Measurements from ENCODE around the gene AP3D1. TPM values are rescaled to one million over a fixed set of nuclear protein-coding genes. Genes with fewer than 3 reads are reported as not detected.

AP3D1 gene
- total and polyA plus RNA-seq, 7 donors = 43.1 to 127 (median 55.7) TPM

DNA sequence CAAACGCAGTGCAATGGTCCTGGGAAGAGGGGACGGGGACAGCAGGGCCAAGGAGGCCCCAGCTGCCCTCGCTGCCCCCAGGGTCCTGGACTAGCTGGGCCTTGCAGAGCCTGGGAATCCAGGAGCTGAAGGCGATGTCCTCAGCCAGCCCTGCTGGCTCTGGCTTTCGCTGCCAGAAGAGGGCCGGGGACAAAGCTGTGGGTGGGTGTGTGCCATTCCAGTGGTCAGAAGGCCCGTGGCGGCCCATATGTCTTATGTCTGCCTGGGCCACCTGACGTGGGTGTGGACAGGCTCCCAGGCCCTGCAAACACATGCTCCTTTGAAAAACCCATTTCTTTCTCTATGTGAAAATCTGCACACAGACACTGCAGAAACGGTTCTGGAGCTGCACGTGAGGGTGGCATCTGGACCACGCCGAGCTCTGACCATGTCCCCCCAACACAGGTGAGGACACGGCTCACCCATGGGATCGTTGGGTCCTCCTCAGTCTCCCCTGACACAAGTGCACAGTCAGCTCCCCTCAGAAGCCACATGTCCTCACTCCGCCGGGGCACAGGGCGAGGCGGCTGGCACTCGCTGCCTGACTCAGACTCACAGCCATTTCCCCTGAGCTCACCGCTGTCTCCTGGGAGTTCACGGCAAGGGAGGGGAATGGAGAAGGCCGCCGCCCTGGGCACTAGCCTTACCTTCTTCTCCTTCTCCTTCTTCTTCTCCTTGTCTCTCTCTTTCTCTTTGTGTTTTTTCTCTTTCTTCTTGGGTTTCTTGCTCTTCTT, 37.7 kb downstream of the AP3D1 start:
- H3K4me3 ChIP-seq = no peak overlapping the region
- WGBS, 2 donors = 92% methylated on average over 24 of the region's 24 CpGs

DNA sequence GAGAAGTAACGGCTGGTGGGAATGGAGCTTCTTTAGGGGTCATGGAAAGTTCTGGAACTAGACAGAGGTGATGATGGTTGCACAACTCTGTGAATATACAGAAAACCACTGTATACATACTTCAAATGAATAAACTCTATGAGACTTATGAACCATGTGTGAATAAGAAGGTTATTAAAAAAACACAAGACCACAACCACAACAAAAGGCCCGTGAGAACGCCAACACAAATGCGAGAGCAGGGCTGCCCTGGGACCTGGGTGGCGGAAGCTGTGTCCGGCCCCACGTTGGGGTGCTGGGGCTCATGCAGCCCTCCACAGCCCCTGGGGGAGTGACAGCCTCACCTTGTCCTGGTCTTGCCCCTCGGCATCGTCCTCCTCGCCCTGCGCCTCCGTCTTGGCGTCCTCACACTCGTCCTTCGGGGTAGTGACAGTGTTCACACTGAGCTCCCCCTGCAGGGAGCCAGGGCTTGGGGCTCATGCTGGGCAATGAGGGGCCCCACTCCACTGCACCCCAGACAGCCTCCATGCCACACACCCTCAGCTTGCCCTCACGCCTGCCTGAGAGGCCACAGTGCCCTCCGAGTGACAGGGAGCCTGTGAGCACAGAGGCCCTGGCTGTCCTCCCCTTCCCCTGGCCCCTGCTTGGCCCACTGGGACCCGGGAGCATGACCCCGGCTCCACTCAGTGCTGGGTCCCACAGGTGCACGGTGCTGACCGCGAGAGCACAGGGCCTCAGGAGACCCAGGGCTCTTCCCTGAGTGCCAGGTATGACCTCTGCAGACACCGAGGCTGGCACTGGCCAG, 38.6 kb downstream of the AP3D1 start:
- H3K4me1 ChIP-seq = no peaks in the 10 kb centered on the region
- no peak overlapping the region for H3K27ac ChIP-seq
- H3K27me3 ChIP-seq = no peaks in the 10 kb centered on the region
- H3K4me3 ChIP-seq = no peak overlapping the region
- H3K9me3 ChIP-seq = no peaks in the 10 kb centered on the region
- no peak for TF ChIP-seq POLR2A (IDR thresholded peaks at IDR 0.05)
- TF ChIP-seq, protein P1, sequence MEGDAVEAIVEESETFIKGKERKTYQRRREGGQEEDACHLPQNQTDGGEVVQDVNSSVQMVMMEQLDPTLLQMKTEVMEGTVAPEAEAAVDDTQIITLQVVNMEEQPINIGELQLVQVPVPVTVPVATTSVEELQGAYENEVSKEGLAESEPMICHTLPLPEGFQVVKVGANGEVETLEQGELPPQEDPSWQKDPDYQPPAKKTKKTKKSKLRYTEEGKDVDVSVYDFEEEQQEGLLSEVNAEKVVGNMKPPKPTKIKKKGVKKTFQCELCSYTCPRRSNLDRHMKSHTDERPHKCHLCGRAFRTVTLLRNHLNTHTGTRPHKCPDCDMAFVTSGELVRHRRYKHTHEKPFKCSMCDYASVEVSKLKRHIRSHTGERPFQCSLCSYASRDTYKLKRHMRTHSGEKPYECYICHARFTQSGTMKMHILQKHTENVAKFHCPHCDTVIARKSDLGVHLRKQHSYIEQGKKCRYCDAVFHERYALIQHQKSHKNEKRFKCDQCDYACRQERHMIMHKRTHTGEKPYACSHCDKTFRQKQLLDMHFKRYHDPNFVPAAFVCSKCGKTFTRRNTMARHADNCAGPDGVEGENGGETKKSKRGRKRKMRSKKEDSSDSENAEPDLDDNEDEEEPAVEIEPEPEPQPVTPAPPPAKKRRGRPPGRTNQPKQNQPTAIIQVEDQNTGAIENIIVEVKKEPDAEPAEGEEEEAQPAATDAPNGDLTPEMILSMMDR (IDR thresholded peaks at IDR 0.05) = no peak
- no peak for TF ChIP-seq POLR2AphosphoS5 (IDR thresholded peaks at IDR 0.05)
- TF ChIP-seq EP300 (IDR thresholded peaks at IDR 0.05) = no peak
- 83 to 87% methylated on average over 23 of the region's 23 CpGs for WGBS, 2 donors
- intact Hi-C loops (cut with DNase I) = no loop called here
- H3K36me3 ChIP-seq = peaks cover 83 to 100% (median 91%) of the 10 kb centered on the region in 4 donors
- DNase-seq = no peak

More for the DNA sequence above, 37.7 kb downstream of the AP3D1 start:
- H3K27ac ChIP-seq = no peak overlapping the region
- H3K9me3 ChIP-seq = no peaks in the 10 kb centered on the region
- peaks cover 80 to 100% (median 96%) of the 10 kb centered on the region in 4 donors for H3K36me3 ChIP-seq
- intact Hi-C loops (cut with DNase I) = no loop called here
- H3K27me3 ChIP-seq = no peaks in the 10 kb centered on the region
- TF ChIP-seq POLR2AphosphoS5 (IDR thresholded peaks at IDR 0.05) (no peak), POLR2A (IDR thresholded peaks at IDR 0.05) (no peak), EP300 (IDR thresholded peaks at IDR 0.05) (no peak)
- TF ChIP-seq, protein P1 (IDR thresholded peaks at IDR 0.05) = no peak
- no peak for DNase-seq
- H3K4me1 ChIP-seq = no peaks in the 10 kb centered on the region

DNA sequence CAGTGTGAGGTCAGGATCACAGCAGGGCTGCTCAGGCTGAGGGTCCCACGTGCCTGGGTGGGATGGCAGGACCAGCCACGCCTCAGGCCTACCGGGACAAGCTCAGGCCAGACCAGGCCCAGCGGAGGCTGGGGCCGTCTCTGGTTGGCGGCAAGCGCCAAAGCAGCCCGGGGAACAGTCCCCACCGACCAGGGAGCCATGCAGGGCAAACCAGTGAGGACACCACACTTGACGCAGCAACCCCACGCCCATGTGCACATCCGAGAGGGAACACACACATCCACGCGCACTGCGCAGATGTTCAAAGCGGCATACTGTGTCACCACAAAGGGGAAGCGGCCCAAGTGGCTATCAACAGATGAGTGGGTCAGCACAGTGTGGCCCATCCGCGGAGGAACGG, 39.5 kb downstream of the AP3D1 start:
- Histone ChIP-seq H3K4me3 (no peak overlapping the region), H3K36me3 (peaks cover 76 to 97% (median 84%) of the 10 kb centered on the region in 4 donors)

DNA sequence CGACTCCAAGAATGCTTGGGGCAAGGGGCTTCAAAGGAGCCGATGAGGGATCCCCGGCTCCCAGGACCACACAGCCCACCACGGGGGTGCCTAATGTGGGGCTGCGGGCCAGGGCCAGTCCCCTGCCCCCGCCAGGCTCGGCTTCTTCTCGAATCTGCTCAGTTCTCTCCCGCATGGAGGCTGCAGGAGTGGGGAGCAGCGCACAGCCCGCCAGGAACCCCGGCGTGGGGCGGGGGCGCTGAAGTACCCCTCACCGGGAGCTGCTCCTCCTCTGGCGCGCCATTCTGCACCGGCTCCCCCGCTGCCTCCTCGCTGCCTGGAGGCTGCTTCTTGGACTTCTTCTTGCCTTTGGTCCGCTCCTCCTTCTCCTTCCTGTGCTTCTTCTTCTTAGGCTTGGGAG, 39.9 kb downstream of the AP3D1 start:
- H3K36me3 ChIP-seq = peaks cover 71 to 97% (median 82%) of the 10 kb centered on the region in 4 donors
- TF ChIP-seq POLR2A (IDR thresholded peaks at IDR 0.05) (no peak), EP300 (IDR thresholded peaks at IDR 0.05) (no peak), POLR2AphosphoS5 (IDR thresholded peaks at IDR 0.05) (no peak)
- TF ChIP-seq, protein P1 (IDR thresholded peaks at IDR 0.05) = no peak

More for the DNA sequence above, 39.5 kb downstream of the AP3D1 start:
- DNase-seq = no peak
- Histone ChIP-seq H3K4me1 (no peaks in the 10 kb centered on the region), H3K27ac (no peak overlapping the region), H3K9me3 (no peaks in the 10 kb centered on the region), H3K27me3 (no peaks in the 10 kb centered on the region)
- intact Hi-C loops (cut with DNase I) = no loop called here
- TF ChIP-seq, protein P1 (IDR thresholded peaks at IDR 0.05) = no peak
- TF ChIP-seq POLR2A (IDR thresholded peaks at IDR 0.05) (no peak), POLR2AphosphoS5 (IDR thresholded peaks at IDR 0.05) (no peak)
- WGBS, 2 donors = 92 to 94% methylated on average over 20 of the region's 20 CpGs

More for the DNA sequence above, 39.9 kb downstream of the AP3D1 start:
- Histone ChIP-seq H3K9me3 (no peaks in the 10 kb centered on the region), H3K4me1 (no peaks in the 10 kb centered on the region), H3K27ac (no peak overlapping the region), H3K4me3 (no peak overlapping the region), H3K27me3 (no peaks in the 10 kb centered on the region)
- 93 to 97% methylated on average over 22 of the region's 22 CpGs for WGBS, 2 donors
- no peak for DNase-seq
- intact Hi-C loops (cut with DNase I) = no loop called here
